SU-DHL-6 (cell line): ENCODE measurements around the gene ACSL6.

Source experiments
- CTCF ChIP-seq: fragments of 200-600 bp; sonication (generic); IDR thresholded peaks from one replicate; pipeline ENCODE4 v1.5.1; 2017; ENCODE audit warnings: antibody characterized with exemption, mild to moderate bottlenecking, low read length, moderate library complexity; ENCODE audit not compliant: insufficient read depth, poor library complexity, severe bottlenecking
- EZH2phosphoT487 ChIP-seq: fragments of 200-600 bp; sonication (generic), shearing (Covaris generic); conservative IDR thresholded peaks from 2 replicates; pipeline ENCODE4 v1.6.1; 2018; ENCODE audit warnings: mild to moderate bottlenecking, antibody characterized with exemption, low read length, moderate library complexity, mixed read lengths

- TF ChIP-seq CTCF: no peak
- no peak for TF ChIP-seq EZH2phosphoT487
Measured at GRCh38 chr5:132019337-132019736, 7.9 kb upstream of the ACSL6 start.
